HG03342 (cell line): ENCODE measurements around the gene HOXC10.

Experiments
- ATAC-seq: cut with Tn5 transposase; IDR thresholded peaks from one replicate; pipeline ENCODE4 v1.9.1; 2021; ENCODE audit warnings: mild to moderate bottlenecking, moderate library complexity; ENCODE audit not compliant: unreplicated experiment

Gene HOXC10

DNA sequence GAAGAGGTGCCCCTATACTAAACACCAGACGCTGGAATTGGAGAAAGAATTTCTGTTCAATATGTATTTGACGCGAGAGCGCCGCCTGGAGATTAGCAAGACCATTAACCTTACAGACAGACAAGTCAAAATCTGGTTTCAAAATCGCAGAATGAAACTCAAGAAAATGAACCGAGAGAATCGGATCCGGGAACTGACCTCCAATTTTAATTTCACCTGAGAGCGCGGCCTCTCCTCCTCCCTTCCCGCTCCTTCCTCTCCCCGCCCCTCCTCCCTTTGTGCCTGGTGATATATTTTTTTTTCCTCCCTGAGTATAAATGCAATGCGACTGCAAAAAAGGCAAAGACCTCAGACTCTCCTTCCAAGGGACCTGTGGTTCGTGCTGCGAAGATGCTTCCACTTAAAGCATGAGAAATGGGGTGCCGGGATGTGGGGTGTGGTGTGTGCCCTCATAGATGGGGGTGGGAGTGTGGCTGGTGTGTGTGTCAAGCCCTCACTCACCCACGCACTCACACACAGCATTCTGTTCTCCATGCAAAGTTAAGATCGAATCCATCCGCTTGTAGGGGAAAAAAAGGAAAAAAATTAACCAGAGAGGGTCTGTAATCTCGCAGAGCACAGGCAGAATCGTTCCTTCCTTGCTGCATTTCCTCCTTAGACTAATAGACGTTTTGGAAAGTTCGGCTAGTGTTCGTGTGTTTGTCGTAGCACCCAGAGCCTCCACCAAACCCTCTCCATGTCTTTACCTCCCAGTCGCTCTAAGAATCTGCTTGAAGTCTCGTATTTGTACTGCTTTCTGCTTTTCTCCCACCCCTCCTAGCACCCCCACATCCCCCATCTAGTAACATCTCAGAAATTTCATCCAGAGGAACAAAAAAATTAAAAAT lies 4.5 kb downstream of the HOXC10 start:
- ATAC-seq, result no peak

DNA sequence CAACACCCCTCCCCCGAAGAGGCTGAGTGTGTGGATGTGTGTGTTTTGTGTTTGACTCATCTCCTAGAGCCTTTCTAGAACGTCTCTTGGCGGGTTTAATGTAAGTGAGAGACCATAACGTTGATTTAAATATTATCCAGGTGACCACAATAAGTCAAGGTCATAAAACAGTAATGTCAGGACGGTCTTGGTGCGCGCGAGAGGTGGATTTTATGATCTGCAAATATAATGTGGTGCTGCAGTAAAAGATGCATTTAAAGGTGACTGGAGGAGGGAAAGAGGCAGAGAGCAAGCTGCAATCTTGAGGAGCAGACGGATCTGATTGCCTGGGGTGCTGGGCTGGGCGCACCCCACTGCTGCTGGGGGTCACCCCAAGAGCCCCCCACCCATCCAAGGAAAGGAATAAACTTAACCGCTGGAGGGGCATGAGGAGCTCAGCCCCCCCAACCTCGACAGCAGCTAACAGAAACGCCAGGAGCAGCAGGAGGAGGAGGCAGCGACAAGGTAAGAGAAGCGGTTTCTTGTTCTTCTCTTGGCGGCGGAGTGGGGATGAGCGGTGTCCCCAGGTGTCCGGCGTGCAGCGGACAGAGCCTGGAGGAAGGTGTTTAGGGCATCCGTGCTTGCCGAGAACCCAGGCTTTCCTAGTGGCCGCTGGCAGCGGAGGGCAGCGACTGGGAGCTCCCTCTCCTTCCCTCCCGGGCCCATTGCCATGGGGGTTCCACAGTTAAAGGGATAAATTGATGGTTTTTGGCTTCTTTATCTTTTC lies 5.5 kb downstream of the HOXC10 start:
- no peak for ATAC-seq

DNA sequence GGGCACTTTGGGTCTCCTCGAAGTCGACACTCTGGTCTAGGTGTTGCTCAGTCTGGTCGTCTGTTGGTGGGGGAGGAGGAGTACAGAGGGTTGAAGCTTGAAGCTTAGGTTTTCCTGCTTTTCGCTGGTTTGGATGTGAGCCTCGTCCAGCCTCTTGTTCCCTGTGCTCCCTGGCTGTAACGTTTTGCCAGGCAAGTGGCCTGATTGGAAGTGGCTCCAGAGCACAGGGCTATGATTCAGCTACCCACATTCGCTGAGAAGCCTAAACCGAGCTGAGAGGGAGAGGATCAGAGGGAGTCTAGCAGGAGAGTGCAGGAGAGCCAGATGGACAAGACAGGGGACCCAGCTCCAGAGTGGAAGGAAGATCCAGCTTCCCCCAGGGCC lies 6.1 kb downstream of the HOXC10 start:
- ATAC-seq, result no peak

DNA sequence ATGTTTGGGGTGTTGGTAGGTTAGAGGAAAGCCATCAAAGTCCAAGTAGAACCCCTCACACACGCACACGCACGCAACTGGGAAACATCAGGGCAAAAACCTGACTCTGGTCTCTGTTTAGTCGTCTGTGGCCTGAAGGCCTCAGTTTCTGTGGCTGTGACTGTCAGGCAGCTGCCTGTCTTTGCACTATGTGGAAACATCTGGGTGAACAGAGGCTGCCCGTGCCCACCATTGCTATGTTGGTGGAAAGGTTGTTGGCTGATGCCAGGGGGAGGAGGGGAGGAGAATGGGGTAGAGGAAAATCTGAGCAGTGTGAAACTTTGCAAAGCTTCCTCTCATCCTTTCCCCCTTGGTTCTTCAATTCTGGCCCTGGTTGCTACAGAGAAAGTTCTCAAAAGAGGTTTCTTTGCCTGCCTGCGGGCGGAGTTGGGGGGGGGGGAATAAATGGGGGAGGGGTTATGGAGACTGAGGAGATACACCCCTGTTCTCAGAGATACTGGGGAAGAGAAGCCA lies 7.5 kb downstream of the HOXC10 start:
- no peak for ATAC-seq

DNA sequence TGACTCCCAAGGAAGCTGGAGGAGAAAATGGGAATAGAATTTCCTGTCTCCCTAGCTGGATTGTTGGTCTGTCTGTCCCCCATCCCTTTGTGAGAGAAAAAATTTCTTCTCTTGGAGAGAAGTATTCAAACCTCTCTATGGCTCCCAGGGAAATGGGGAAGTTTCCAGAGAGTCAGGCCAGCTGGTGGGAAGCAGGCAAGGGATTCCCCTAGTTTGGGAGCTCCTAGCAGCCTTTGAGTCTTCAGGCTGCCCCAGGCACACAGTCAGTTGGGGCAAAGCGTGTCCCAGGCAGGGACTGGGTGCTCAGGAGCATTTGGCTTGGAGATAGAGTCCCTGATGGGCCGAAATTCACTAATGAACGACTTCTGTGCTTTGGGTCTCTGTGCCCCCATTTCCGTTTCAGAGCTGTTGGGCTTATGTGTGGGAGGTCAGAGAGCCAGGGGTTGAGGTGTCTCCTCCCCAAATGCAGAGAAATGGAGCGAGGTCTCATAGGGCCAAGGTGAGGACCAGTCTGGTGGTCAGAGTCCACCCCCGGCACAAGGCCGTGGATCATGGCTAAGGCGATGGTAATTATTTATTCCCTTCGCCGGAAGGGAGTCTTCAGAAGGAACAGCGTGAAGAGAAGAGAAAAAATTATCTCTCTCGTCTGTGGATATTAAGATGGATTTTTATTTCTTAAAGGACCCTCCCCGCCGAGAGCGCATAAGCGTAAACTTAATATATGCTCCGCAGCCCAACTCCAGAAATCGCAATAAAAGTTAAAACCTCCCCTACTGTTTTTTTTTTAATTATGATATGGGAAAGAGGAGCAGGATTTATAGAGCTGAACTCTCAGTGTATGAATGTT lies 8.4 kb downstream of the HOXC10 start:
- ATAC-seq, result no peak

DNA sequence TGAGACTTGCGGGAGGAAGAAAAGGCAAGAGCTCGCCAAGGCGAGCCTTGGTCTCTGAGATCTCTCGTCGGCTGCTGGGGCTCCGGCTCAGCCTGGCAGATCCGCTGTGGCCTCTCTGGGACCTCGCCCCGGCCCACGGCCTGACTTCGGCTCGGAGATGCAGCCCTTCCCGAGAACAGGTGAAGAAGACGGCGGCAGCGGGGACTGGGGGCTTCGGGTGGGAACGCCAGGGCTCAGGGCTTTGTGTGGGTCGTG lies 9.0 kb downstream of the HOXC10 start:
- no peak for ATAC-seq

DNA sequence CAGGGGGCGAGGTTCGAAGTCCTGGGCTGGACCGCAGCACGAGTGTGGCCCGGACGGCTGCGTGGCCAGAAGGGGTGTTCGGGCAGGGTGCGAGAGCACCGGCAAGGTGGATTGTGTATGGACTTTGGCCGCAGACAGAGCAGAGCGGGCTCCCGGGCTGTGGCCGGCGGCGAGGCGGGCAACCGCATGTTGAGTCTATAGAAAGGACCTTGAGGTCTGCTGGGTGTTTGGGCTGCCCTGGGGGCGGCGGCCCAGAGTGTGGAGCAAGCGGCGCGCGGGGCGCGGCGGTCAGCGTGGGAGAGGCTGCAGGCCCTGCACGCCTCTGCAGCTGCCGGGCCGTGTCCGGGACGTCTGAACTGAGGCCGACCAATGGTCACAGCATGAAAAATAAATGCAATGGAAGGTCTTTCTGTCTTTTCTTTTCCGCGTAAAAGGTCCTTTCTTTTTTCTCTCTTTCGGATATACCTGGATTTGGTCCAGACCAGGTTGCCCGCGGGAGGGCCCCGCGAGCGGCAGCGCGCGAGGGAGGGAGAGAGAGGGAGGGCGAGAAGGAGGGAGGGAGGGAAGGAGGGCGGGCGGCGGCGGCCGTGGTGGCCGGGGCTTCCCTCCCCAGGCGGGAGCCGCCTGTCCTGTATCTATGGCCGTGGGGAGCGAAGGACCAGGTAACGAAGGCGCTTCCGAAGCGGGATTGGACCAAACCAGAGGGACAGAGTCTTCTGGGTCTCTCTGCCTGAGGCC lies 9.5 kb downstream of the HOXC10 start:
- no peak for ATAC-seq

DNA sequence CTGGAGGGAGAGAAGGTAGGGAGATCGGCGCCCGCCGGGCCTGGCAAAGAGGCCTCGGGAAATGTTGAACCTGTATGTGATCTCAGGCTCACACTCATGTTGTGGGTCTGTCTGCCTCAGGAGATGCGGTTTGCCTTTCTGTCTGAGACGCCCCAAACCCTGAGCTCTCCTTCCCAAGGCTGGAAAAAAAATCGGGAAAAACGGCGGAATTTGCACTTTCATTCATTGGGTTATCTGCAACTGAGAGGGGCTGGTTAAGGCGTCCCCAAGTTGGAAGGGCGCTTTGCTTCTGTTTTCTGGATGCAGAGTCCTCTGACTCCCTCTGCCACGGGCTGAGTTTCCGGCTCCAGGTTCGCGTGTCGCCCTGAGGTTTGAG lies 10.0 kb downstream of the HOXC10 start:
- no peak for ATAC-seq

DNA sequence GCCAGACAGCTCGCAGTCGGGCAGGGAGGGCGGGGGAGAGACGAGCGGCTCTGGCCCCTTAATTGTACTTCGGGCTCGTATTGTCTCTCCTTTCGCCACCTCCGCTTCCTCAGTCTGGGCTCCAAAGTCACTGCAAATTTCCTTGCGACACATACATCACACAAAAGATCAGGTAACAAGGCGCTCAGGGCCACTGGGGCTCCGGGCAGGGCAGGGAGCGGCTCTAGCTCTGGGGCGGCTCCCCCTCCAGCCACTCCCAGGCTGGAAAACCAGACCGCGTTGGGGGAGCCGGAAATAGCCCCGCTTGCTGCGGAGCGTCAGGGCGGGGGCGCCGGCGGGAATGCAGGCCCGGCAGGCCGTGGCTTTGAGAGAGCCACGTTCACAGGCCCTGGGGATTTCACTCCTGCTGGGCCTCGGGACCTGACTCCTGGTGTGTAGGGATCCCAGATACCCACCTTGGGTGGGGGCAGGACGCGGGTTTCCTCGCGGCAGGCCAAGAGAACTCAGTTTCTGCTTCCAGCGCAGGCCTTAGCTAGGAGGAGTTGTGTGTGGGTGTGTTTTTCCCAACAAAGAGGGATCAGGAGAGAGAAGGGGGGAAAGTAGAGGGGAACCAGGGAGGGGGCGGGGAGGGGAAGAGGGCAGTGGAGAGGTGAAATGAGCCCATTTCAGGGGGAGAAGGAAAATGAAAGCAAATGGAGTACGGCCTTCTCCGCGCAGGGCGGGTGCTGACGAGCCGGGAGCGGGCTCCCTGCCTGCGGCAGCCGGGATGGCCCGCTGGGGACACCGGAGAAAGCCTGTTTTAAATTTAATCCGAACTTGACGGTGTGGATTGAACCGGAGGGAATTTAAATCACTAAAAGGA lies 10.7 kb downstream of the HOXC10 start:
- no peak for ATAC-seq

DNA sequence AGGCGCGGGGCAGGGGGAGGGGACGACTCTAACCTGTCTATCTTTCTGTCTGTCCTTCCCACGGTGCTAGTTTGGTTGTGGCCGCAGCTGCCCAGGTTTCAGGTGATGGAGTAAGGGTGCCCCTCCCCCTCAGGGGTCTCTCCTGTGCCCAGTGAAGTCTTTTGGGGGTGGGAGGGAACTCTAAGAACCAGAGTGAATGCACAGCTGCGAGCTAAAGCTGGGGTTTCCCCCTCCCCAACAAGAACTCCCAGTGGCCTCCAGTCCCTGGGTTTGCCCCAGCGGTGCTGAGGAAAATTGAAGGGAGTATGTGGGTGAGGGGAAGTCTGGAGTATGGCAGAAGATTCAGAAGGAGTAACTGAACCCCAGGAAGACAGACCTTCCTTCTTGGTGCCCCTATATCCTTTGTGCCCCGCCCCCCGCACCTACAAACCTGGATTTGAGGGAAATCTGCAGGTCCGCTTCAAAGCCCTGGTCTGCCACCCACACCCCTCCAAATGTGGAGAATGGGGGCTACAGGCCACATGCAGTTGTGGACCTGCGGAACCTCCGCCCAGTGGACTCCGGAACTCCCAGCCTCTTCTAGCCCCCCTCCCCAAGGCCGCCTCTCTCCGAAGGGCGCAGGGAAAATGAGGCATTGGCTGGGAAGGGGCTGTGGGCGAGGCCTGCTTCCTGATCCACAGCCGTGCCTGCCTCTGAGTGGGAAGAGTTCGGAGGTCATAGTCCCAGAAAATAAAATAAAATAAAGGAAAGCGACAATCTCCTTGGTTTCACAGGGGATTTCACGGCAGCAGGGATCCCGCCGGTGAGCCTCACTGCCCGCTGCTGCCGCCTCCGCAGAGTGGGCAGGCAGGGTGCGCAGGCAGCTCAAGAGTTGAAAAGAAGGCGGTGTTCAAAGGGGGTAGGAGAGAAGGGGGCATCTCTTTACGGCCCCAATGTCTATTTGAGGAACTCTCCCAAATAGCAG lies 11.6 kb downstream of the HOXC10 start:
- no peak for ATAC-seq

DNA sequence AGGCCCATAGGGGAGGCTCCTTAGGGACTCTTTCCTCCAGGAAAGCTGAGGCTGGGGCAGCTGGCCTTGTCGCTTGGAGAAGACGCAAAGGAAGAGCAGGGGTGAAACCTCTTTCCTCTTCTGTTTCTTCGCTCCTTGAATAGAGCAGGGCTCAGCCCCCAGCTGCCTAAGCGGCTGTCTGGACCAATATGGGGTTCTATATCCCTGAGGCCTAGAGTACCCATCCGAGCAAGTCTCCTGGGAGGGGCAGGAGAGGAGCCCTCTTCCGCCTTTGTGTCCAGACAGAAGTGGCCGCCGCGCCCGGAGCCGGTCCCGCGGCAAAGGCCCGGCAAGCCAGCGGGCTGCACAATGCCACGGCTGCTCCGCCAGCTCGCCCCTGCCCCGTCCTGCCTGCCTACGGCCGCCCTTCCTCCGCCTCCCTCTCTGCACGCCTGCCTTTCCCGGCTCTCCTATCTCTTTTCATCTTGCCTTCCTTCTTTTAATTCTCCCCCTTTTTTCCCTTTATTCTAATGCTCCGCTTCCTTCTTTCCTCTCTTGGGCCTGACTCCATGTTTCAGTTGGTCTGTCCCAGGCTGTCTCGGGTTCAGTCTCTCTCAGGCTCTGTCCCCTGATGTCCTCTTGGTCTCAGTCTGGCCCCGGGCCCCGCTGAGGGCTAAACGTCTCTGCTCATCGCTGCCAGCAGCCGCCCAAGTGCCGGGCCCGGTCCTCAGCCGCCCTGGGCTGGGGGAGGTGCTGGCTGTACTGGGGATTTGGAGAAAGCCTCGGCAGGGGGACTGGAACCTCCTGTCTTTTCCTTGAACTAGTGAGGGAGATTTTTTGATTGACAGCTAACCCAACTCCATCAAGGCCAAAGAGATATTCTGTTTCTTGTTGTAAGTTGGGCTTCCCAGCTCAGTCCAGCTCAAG lies 12.5 kb downstream of the HOXC10 start:
- no peak for ATAC-seq

DNA sequence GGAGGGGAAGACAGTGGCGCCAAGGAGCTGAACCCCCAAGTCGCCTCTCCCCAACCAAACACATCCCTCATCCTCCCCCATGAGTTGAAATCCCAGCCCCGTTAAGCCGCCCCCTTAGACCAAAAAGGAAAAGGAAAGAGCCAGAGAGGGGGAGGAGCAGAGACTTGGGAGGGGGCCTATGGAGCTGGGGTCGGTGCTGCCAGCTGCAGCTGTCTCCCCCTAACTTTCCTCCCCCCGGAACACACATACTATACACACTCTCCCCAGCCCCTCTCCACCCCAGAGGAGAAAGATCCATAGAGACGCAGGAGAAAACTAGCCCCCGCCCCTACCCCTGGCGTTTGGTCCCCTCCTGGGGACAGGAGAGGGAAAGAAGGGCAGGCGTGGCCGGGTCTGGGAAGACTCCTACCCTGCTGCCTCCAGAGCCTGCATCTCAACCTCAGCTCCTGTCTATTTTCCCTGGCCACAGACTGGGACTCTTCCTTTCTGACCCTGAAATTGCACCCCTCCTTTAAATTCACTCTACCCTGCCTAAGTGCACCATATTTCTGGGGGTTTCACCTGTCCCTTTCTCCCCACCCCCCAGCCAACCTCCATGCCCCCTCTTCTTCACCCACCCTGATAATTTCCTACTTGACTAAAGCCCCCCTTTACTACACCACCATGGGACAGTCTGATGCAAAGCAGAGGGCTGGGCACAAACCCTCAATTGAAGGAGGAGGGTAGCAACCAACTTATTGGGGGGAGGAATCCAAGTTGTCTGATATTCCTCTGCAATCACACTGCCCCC lies 13.4 kb downstream of the HOXC10 start:
- no peak for ATAC-seq

DNA sequence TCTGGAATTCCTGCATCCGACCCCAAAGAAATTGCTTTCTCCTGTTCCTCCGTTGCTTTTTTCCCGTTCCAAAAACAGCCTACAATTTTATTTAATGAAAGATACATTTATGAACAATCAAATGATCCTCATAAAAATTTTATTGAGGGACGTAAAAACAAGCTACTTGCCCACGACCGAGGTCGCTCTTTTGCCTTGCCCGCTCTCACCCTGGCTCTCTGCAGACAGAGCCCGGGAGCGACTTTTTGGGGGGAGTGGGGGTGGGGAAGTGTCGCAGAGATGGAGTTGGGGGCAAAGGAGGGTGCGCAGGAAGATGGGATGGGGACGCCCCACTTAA lies 13.9 kb downstream of the HOXC10 start:
- no peak for ATAC-seq

DNA sequence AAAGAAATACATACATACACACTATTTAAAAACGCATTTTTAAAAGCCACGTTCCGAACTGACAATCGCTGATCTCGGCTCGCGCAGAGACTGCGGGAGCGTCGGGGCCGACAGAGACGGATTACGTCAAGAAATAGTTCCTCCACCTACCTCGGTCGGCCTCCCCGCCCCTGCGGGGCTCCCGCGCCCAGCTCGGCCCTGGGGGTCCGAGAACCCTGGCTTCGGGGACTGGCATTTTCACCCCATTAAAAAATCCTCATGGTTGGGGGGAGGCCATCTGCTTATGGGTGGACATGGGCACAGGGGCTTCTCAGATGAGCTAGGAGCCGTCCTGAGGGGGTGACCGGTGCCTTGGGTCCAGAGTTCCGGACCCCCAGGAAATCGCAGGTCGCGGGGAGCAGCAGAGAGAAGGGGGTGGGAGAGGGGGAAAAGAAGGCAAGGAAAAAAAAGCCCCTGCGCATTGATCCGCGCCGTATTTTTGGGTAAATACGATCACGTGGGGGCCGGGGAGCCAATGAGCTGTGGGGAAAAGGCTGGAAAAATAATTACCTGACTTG lies 14.7 kb downstream of the HOXC10 start:
- no peak for ATAC-seq

DNA sequence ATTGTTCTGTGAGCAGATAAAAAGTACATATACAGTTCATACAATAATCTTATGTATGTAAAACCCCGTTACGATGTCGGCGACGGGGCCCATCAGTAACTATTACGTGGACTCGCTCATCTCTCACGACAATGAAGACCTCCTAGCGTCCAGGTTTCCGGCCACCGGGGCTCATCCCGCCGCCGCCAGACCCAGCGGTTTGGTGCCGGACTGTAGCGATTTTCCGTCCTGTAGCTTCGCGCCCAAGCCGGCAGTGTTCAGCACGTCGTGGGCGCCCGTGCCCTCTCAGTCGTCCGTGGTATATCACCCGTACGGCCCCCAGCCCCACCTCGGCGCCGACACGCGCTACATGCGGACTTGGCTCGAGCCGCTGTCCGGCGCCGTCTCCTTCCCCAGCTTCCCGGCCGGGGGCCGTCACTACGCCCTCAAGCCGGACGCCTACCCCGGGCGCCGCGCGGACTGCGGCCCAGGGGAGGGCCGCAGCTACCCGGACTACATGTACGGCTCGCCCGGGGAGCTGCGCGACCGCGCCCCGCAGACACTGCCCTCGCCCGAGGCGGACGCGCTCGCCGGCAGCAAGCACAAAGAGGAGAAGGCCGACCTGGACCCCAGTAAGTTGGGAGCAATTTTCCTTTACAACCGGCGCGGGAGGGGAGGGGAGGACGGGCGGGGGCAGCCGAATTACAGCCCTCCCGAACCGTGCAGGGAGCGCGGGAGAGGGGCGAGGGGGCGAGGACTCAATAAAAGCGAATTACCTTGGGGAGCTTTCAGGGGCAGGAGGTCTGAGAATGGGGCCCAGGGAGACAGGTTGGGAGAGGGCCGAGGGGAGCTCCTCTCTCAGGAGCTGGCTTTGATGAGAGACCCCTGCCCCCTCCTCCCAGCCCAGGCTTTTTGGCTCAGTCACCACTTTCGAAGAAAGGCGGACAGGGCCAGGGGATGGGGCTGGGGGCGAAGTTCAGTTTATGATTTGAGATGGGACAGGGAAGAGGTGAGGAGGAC lies 15.5 kb downstream of the HOXC10 start, which contains the start of gene HOXC9:
TSS of gene HOXC9 (plus strand) at position 46 of the 999 bp plus-strand sequence. CDS start at position 74, 28 bp downstream.
- ATAC-seq, result no peak
